Esophagus squamous epithelium (tissue), 5 donors: ENCODE results near the gene SP4. TPM values are rescaled to one million over a fixed set of nuclear protein-coding genes. Genes with fewer than 3 reads are reported as not detected.

Experiments used
- DNase-seq: peaks from one replicate; lab custom pipeline; 2025; lab: John Stamatoyannopoulos, UW
- H3K27ac ChIP-seq, 4 donors: fragments of 200-600 bp; sonication (generic); one replicate each; pipeline ENCODE4 v1.5.1; 2016 to 2019; ENCODE audit warnings: mild to moderate bottlenecking in 1 of 4
- H3K27me3 ChIP-seq, 4 donors: fragments of 200-600 bp; sonication (generic); 1 replicate in 3 of 4; 2 replicates in 1 of 4; pipeline versions ENCODE4 v1.5.1 to v1.6.0; 2017 to 2021; ENCODE audit warnings: antibody characterized with exemption in 1 of 4
- H3K36me3 ChIP-seq, 3 donors: fragments of 200-600 bp; sonication (generic); one replicate each; pipeline ENCODE4 v1.5.1; 2016 to 2019
- H3K4me1 ChIP-seq, 3 donors: fragments of 200-600 bp; sonication (generic); one replicate each; pipeline ENCODE4 v1.5.1; 2017 to 2019
- H3K4me3 ChIP-seq, 4 donors: fragments of 200-600 bp; sonication (generic); 1 replicate in 3 of 4; 2 replicates in 1 of 4; pipeline ENCODE4 v1.5.1; 2016 to 2019; ENCODE audit warnings: mild to moderate bottlenecking in 2 of 4, moderate library complexity in 1 of 4
- H3K9me3 ChIP-seq, 3 donors: fragments of 200-600 bp; sonication (generic); one replicate each; pipeline ENCODE4 v1.5.1; 2016 to 2019
- POLR2A ChIP-seq, 4 donors: fragments of 450-650 bp; IDR thresholded peaks; one replicate each; pipeline ENCODE4 v1.6.1; 2017; ENCODE audit warnings: antibody characterized with exemption in 4 of 4, mild to moderate bottlenecking in 4 of 4, moderate library complexity in 3 of 4
- WGBS, 2 donors: methylation state at CpG; one replicate each; pipeline ENCODE4 v1.1.5; 2018; 5-methylcytosine and 5-hydroxymethylcytosine counted together
- intact Hi-C: fragments of 100-400 bp; cut with DNase I; formaldehyde crosslinking; loops from one replicate; pipeline ENCODE4 v1.15.0; 2022
- total RNA-seq, 4 donors: library from RNA; depleted of rRNA; stranded (reverse); fragments of >200 nt; gene quantifications; one replicate each; pipeline ENCODE4 v1.1.0, GENCODE V29; 2016
- TF ChIP-seq, protein P1 (sequence below), 6 experiments: fragments of 450-650 bp in 4 of 6; fragments of 200-600 bp in 2 of 6; sonication (generic) in 2 of 6; IDR thresholded peaks; one replicate each; pipeline ENCODE4 v1.5.1; 2016 to 2019; ENCODE audit warnings: antibody characterized with exemption in 6 of 6, mild to moderate bottlenecking in 4 of 6, moderate library complexity in 4 of 6
- donor health status: DM: yes; HTN: yes; CAD: no.

SP4 gene
- total RNA-seq, 4 donors from 2014 or later, result 0.72 to 40.6 (median 2.5) TPM

- peaks cover 0 to 14% (median 11%) of the 10 kb centered on the region in 3 donors for H3K9me3 ChIP-seq
- no peak overlapping the region for H3K4me3 ChIP-seq
- H3K4me1 ChIP-seq, result no peaks in the 10 kb centered on the region
- TF ChIP-seq, protein P1, sequence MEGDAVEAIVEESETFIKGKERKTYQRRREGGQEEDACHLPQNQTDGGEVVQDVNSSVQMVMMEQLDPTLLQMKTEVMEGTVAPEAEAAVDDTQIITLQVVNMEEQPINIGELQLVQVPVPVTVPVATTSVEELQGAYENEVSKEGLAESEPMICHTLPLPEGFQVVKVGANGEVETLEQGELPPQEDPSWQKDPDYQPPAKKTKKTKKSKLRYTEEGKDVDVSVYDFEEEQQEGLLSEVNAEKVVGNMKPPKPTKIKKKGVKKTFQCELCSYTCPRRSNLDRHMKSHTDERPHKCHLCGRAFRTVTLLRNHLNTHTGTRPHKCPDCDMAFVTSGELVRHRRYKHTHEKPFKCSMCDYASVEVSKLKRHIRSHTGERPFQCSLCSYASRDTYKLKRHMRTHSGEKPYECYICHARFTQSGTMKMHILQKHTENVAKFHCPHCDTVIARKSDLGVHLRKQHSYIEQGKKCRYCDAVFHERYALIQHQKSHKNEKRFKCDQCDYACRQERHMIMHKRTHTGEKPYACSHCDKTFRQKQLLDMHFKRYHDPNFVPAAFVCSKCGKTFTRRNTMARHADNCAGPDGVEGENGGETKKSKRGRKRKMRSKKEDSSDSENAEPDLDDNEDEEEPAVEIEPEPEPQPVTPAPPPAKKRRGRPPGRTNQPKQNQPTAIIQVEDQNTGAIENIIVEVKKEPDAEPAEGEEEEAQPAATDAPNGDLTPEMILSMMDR (IDR thresholded peaks at IDR 0.05), result no peak
- TF ChIP-seq POLR2A (IDR thresholded peaks at IDR 0.05), result no peak
- DNase-seq, result no peak
- WGBS, 2 donors, result 80 to 91% methylated on average over 1 of the region's 1 CpG
- peaks cover 0 to 9% (median 0%) of the 10 kb centered on the region in 3 donors for H3K36me3 ChIP-seq
- no peak overlapping the region for H3K27ac ChIP-seq
- intact Hi-C loops, result no loop called here
- no peaks in the 10 kb centered on the region for H3K27me3 ChIP-seq
Observed at GRCh38 chr7:21454906-21455305, 27.0 kb downstream of the SP4 start.

DNA sequence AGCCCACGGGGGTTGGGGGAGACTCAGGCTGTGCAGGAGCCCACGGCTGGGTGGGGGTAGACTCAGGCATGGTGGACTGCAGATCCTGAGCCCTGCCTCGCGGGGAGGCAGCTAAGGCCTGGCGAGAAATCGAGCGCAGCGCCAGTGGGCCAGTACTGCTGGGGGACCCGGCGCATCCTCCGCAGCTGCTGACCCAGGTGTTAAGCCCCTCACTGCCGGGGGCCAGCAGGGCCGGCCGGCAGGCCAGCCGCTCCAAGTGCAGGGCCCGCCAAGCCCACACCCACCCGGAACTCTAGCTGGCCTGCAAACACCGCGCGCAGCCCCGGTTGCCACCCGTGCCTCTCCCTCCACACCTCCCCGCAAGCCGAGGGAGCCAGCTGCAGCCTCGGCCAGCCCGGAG lies 33.4 kb downstream of the SP4 start:
- WGBS, 2 donors, result 100% methylated on average over 3 of the region's 26 CpGs; no CpG with 5 or more reads in 1 of the 2 donors
- peaks cover 0 to 12% (median 0%) of the 10 kb centered on the region in 3 donors for H3K36me3 ChIP-seq
- no peaks in the 10 kb centered on the region for H3K4me1 ChIP-seq
- H3K27me3 ChIP-seq, result no peaks in the 10 kb centered on the region
- intact Hi-C loops, result no loop called here
- H3K4me3 ChIP-seq, result no peak overlapping the region
- H3K27ac ChIP-seq, result no peak overlapping the region
- no peak for TF ChIP-seq POLR2A (IDR thresholded peaks at IDR 0.05)
- TF ChIP-seq, protein P1 (IDR thresholded peaks at IDR 0.05), result no peak
- no peak for DNase-seq
- H3K9me3 ChIP-seq, result no peaks in the 10 kb centered on the region

DNA sequence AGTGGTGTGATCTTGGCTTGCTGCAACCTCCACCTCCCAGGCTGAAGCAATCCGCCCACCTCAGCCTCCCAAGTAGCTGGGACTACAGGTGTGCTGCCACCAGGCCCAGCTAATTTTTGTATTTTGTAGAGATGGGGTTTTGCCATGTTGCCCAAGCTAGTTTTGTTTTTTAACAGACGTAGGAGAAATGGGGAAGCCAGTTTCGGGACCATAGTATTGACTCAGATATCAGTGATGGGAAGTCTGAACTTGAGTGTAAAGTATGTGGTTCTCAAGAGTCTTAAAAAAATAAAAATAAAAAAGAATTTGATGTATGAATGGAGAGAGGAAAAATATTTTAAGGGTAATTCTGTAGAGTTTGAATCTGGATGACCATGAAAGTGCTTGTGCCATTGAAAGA lies 34.2 kb downstream of the SP4 start:
- H3K4me1 ChIP-seq, result no peaks in the 10 kb centered on the region
- H3K27me3 ChIP-seq, result no peaks in the 10 kb centered on the region
- no peak overlapping the region for H3K27ac ChIP-seq
- peaks cover 0 to 11% (median 0%) of the 10 kb centered on the region in 3 donors for H3K36me3 ChIP-seq
- no peak for DNase-seq
- TF ChIP-seq POLR2A (IDR thresholded peaks at IDR 0.05), result no peak
- intact Hi-C loops, result no loop called here
- no peak overlapping the region for H3K4me3 ChIP-seq
- H3K9me3 ChIP-seq, result no peaks in the 10 kb centered on the region
- 88 to 94% methylated on average over 3 of the region's 3 CpGs for WGBS, 2 donors

DNA sequence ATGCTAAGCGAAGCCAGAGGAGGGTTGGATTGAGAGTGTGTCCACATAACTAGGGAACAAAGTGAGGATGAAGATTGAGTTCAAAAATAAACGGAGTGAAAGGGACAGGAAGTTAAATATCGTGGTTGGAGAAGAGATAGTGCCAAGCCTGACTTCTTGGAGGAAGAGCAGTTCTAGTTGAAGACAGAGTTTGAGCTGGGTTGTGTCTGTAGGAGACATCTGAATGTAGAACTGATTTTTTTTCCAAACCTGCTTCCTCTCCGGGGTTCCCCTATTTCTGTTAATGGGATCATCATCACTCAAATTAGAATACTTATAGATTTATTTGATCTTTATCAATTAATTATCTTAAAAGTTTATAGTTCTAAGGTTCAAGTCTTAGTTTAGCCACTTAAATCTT lies 35.6 kb downstream of the SP4 start:
- intact Hi-C loops, result no loop called here
- Histone ChIP-seq H3K9me3 (no peaks in the 10 kb centered on the region), H3K27ac (no peak overlapping the region), H3K27me3 (no peaks in the 10 kb centered on the region), H3K36me3 (peaks cover 0 to 11% (median 0%) of the 10 kb centered on the region in 3 donors), H3K4me3 (no peak overlapping the region), H3K4me1 (no peaks in the 10 kb centered on the region)
- DNase-seq, result no peak
- 73 to 78% methylated on average over 4 of the region's 4 CpGs for WGBS, 2 donors
- no peak for TF ChIP-seq POLR2A (IDR thresholded peaks at IDR 0.05)
- TF ChIP-seq, protein P1 (IDR thresholded peaks at IDR 0.05), result no peak

DNA sequence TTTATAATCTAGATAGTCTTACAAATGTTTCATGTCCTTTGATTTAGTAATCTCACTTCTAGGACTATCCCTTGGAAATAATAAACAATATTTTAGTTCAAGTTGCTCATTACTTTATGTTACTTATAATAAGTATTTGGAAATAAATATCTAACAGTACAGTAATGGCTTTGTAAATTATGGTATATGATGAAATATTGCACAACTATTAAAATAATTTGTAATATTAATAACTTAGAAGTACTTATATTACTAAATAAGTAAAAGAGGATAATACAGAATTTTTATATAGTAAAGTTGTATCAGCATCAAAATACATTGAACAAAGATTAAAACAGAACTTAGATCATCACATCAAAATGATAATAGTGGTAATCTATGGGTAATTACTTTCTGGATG lies 41.1 kb downstream of the SP4 start:
- Histone ChIP-seq H3K36me3 (no peaks in the 10 kb centered on the region), H3K4me3 (no peak overlapping the region), H3K27ac (no peak overlapping the region), H3K27me3 (no peaks in the 10 kb centered on the region), H3K9me3 (no peaks in the 10 kb centered on the region), H3K4me1 (no peaks in the 10 kb centered on the region)
- no peak for DNase-seq
- TF ChIP-seq, protein P1 (IDR thresholded peaks at IDR 0.05), result no peak
- no peak for TF ChIP-seq POLR2A (IDR thresholded peaks at IDR 0.05)
- intact Hi-C loops, result no loop called here

DNA sequence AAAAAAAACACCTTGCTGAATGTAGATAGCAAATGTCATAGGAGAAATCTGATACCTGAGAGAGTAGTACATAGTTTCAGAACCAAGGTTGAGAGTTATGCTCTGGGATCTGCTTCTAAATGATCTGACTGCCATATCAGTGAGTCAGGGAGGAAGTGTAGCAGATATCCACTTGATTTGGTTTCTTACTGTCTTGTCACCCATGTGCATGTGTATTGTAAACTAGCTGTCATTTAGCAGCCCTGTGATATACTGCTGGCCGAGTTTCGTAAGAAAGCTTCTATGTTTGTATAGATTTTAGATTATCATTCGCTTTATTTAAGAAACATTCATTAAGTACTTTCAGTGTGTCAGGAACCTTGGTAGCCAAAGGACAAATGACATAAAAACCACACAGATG lies 42.0 kb downstream of the SP4 start:
- intact Hi-C loops, result no loop called here
- no peak overlapping the region for H3K27ac ChIP-seq
- DNase-seq, result no peak
- no peaks in the 10 kb centered on the region for H3K27me3 ChIP-seq
- WGBS, 2 donors, result 72 to 75% methylated on average over 3 of the region's 3 CpGs
- H3K9me3 ChIP-seq, result no peaks in the 10 kb centered on the region
- H3K4me1 ChIP-seq, result no peaks in the 10 kb centered on the region
- no peak overlapping the region for H3K4me3 ChIP-seq
- H3K36me3 ChIP-seq, result no peaks in the 10 kb centered on the region
- TF ChIP-seq, protein P1 (IDR thresholded peaks at IDR 0.05), result no peak
- TF ChIP-seq POLR2A (IDR thresholded peaks at IDR 0.05), result no peak
